ENCODE data around the gene ARCN1.

Gene ARCN1

DNA sequence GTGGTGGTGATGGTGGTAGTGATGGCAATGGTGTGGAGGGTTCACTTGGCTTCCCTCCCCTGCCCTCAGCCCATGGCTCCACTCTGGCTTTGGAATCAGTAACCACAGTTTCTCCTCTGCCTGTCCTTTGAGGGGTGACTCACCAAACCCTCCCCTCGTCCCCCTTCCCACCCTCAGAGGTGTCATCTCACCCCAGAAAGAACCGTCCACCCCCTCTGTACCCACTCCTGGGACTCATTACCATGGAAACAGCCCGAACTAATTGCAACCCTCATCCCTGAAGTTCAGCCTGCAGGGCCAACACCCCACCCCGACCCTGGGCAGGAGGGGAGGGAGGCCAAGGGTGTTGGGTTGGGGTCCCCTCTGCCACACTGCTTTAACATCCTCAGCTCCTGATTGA, 61.8 kb downstream of the ARCN1 start:
- Histone ChIP-seq H3K9ac (ENCODE audit: low read length in 5 of 5) (peak overlapping the region in 4 of 5 donors; percentile 18 to 56 (median 50)), H3K27me3 (ENCODE audit: control insufficient read depth in 5 of 5, insufficient read depth in 4 of 5, low read length in 5 of 5) (no peaks in the 10 kb centered on the region), H3K9me3 (ENCODE audit: control insufficient read depth in 5 of 5, low read length in 5 of 5) (no peaks in the 10 kb centered on the region), H3K27ac (ENCODE audit: low read depth, low read length) (peak overlapping the region; percentile 80), H3K4me1 (ENCODE audit: control insufficient read depth in 5 of 5, insufficient read depth in 5 of 5, low read length in 5 of 5) (peaks cover 22 to 99% (median 85%) of the 10 kb centered on the region in 5 donors), H3K36me3 (ENCODE audit: control insufficient read depth in 5 of 5, insufficient read depth in 5 of 5, low read length in 5 of 5) (peaks cover 4 to 96% (median 92%) of the 10 kb centered on the region in 5 donors), H3K4me3 (ENCODE audit: low read depth in 1 of 5, low read length in 5 of 5) (peak overlapping the region in 1 of 5 donors; percentile 40)

- no peaks in the 10 kb centered on the region for H3K9me3 ChIP-seq (ENCODE audit: control insufficient read depth in 5 of 5, low read length in 5 of 5)
- peak overlapping the region in 1 of 5 donors; percentile 40 for H3K4me3 ChIP-seq (ENCODE audit: low read depth in 1 of 5, low read length in 5 of 5)
- peaks cover 22 to 96% (median 79%) of the 10 kb centered on the region in 5 donors for H3K4me1 ChIP-seq (ENCODE audit: control insufficient read depth in 5 of 5, insufficient read depth in 5 of 5, low read length in 5 of 5)
- peak overlapping the region in 4 of 5 donors; percentile 18 to 56 (median 50) for H3K9ac ChIP-seq (ENCODE audit: low read length in 5 of 5)
- H3K36me3 ChIP-seq (ENCODE audit: control insufficient read depth in 5 of 5, insufficient read depth in 5 of 5, low read length in 5 of 5) = peaks cover 4 to 96% (median 92%) of the 10 kb centered on the region in 5 donors
- peak overlapping the region; percentile 80 for H3K27ac ChIP-seq (ENCODE audit: low read depth, low read length)
- no peaks in the 10 kb centered on the region for H3K27me3 ChIP-seq (ENCODE audit: control insufficient read depth in 5 of 5, insufficient read depth in 4 of 5, low read length in 5 of 5)
Observed at GRCh38 chr11:118634431-118635236, 62.4 kb downstream of the ARCN1 start.

- no peaks in the 10 kb centered on the region for H3K9me3 ChIP-seq (ENCODE audit: control insufficient read depth in 5 of 5, low read length in 5 of 5)
- no peaks in the 10 kb centered on the region for H3K27me3 ChIP-seq (ENCODE audit: control insufficient read depth in 5 of 5, insufficient read depth in 4 of 5, low read length in 5 of 5)
- H3K9ac ChIP-seq (ENCODE audit: low read length in 5 of 5) = no peak overlapping the region
- peak overlapping the region; percentile 80 for H3K27ac ChIP-seq (ENCODE audit: low read depth, low read length)
- H3K36me3 ChIP-seq (ENCODE audit: control insufficient read depth in 5 of 5, insufficient read depth in 5 of 5, low read length in 5 of 5) = peaks cover 4 to 96% (median 92%) of the 10 kb centered on the region in 5 donors
- H3K4me1 ChIP-seq (ENCODE audit: control insufficient read depth in 5 of 5, insufficient read depth in 5 of 5, low read length in 5 of 5) = peaks cover 22 to 94% (median 79%) of the 10 kb centered on the region in 5 donors
- H3K4me3 ChIP-seq (ENCODE audit: low read depth in 1 of 5, low read length in 5 of 5) = no peak overlapping the region
Observed at GRCh38 chr11:118635237-118635591, 63.0 kb downstream of the ARCN1 start.

- Histone ChIP-seq H3K27me3 (ENCODE audit: control insufficient read depth in 5 of 5, insufficient read depth in 4 of 5, low read length in 5 of 5) (no peaks in the 10 kb centered on the region), H3K9ac (ENCODE audit: low read length in 5 of 5) (peak overlapping the region in 2 of 5 donors; percentile 32 to 50), H3K4me3 (ENCODE audit: low read depth in 1 of 5, low read length in 5 of 5) (no peak overlapping the region), H3K27ac (ENCODE audit: low read depth, low read length) (peak overlapping the region; percentile 80), H3K36me3 (ENCODE audit: control insufficient read depth in 5 of 5, insufficient read depth in 5 of 5, low read length in 5 of 5) (peaks cover 4 to 96% (median 92%) of the 10 kb centered on the region in 5 donors), H3K4me1 (ENCODE audit: control insufficient read depth in 5 of 5, insufficient read depth in 5 of 5, low read length in 5 of 5) (peaks cover 22 to 94% (median 79%) of the 10 kb centered on the region in 5 donors), H3K9me3 (ENCODE audit: control insufficient read depth in 5 of 5, low read length in 5 of 5) (no peaks in the 10 kb centered on the region)
Observed at GRCh38 chr11:118635642-118636041, 63.4 kb downstream of the ARCN1 start.

DNA sequence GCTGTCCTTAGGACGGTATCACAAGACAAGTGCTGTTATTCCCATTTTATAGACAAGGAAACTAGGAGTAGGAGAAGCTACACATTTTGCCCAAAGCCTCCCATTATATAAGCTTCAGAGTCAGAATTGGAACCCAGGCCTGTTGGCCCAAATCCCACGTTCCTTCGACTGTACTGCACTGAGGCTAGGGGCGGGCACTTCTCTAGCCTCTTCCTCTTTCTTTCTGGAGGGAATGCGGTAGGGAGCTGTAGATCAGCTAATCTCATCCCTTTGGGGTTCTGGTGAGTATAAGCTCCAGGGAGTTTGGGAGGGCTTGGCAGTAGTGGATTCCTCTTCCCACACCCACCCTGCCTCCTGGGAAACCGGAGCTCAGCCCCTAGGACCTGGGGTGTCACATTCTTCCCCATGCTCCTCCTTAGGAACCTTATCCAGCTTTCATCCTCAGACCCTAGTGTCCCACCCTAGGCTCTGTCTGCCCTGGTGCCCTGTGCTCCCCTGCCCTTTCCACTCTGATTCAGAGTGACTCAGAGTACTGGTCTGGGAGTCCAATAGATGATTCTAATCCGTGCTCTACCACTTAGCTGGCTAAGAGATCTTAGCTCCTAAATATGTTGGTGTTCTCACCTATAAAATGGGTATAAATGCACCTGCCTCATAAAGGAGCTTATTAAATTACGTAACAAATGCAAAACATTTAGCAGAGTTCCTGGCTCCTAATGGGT, 64.5 kb downstream of the ARCN1 start:
- Histone ChIP-seq H3K4me1 (ENCODE audit: control insufficient read depth in 5 of 5, insufficient read depth in 5 of 5, low read length in 5 of 5) (peaks cover 22 to 95% (median 86%) of the 10 kb centered on the region in 5 donors), H3K27ac (ENCODE audit: low read depth, low read length) (peak overlapping the region; percentile 80), H3K36me3 (ENCODE audit: control insufficient read depth in 5 of 5, insufficient read depth in 5 of 5, low read length in 5 of 5) (peaks cover 4 to 96% (median 92%) of the 10 kb centered on the region in 5 donors), H3K27me3 (ENCODE audit: control insufficient read depth in 5 of 5, insufficient read depth in 4 of 5, low read length in 5 of 5) (no peaks in the 10 kb centered on the region), H3K9ac (ENCODE audit: low read length in 5 of 5) (peak overlapping the region in 4 of 5 donors; percentile 8 to 32 (median 15)), H3K4me3 (ENCODE audit: low read depth in 1 of 5, low read length in 5 of 5) (no peak overlapping the region), H3K9me3 (ENCODE audit: control insufficient read depth in 5 of 5, low read length in 5 of 5) (no peaks in the 10 kb centered on the region)

DNA sequence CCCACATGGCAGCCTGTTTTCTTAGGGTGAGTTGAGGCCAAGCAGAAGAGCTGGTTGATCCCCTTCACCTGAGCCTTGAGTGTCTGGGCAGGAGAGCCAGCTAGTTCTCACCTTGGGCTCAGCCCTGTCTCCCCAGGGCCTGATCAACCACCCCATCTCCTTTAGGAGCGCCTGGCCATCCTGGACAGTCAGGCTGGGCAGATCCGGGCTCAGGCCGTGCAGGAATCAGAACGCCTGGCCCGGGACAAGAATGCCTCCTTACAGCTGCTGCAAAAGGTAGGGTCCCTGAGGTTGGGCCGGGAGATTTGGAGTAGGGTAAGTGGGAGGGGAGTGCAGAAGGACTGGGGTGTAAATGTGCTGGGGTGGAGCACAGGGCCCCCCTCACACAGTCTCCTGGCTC, 66.5 kb downstream of the ARCN1 start:
- Histone ChIP-seq H3K4me1 (ENCODE audit: control insufficient read depth in 5 of 5, insufficient read depth in 5 of 5, low read length in 5 of 5) (peaks cover 21 to 95% (median 85%) of the 10 kb centered on the region in 5 donors), H3K27ac (ENCODE audit: low read depth, low read length) (peak overlapping the region; percentile 80)

GRCh38 chr11:118639899-118640298, 67.7 kb downstream of the ARCN1 start:
- Histone ChIP-seq H3K27me3 (ENCODE audit: control insufficient read depth in 5 of 5, insufficient read depth in 4 of 5, low read length in 5 of 5) (no peaks in the 10 kb centered on the region), H3K27ac (ENCODE audit: low read depth, low read length) (peak overlapping the region; percentile 91), H3K4me1 (ENCODE audit: control insufficient read depth in 5 of 5, insufficient read depth in 5 of 5, low read length in 5 of 5) (peaks cover 19 to 95% (median 86%) of the 10 kb centered on the region in 5 donors), H3K9me3 (ENCODE audit: control insufficient read depth in 5 of 5, low read length in 5 of 5) (no peaks in the 10 kb centered on the region), H3K4me3 (ENCODE audit: low read depth in 1 of 5, low read length in 5 of 5) (no peak overlapping the region), H3K36me3 (ENCODE audit: control insufficient read depth in 5 of 5, insufficient read depth in 5 of 5, low read length in 5 of 5) (peaks cover 4 to 100% (median 98%) of the 10 kb centered on the region in 5 donors), H3K9ac (ENCODE audit: low read length in 5 of 5) (no peak overlapping the region)

More for the DNA sequence above, 66.5 kb downstream of the ARCN1 start:
- H3K9ac ChIP-seq (ENCODE audit: low read length in 5 of 5) = peak overlapping the region in 2 of 5 donors; percentile 17 to 28
- H3K27me3 ChIP-seq (ENCODE audit: control insufficient read depth in 5 of 5, insufficient read depth in 4 of 5, low read length in 5 of 5) = no peaks in the 10 kb centered on the region
- H3K4me3 ChIP-seq (ENCODE audit: low read depth in 1 of 5, low read length in 5 of 5) = no peak overlapping the region
- H3K9me3 ChIP-seq (ENCODE audit: control insufficient read depth in 5 of 5, low read length in 5 of 5) = no peaks in the 10 kb centered on the region
- H3K36me3 ChIP-seq (ENCODE audit: control insufficient read depth in 5 of 5, insufficient read depth in 5 of 5, low read length in 5 of 5) = peaks cover 4 to 96% (median 92%) of the 10 kb centered on the region in 5 donors

DNA sequence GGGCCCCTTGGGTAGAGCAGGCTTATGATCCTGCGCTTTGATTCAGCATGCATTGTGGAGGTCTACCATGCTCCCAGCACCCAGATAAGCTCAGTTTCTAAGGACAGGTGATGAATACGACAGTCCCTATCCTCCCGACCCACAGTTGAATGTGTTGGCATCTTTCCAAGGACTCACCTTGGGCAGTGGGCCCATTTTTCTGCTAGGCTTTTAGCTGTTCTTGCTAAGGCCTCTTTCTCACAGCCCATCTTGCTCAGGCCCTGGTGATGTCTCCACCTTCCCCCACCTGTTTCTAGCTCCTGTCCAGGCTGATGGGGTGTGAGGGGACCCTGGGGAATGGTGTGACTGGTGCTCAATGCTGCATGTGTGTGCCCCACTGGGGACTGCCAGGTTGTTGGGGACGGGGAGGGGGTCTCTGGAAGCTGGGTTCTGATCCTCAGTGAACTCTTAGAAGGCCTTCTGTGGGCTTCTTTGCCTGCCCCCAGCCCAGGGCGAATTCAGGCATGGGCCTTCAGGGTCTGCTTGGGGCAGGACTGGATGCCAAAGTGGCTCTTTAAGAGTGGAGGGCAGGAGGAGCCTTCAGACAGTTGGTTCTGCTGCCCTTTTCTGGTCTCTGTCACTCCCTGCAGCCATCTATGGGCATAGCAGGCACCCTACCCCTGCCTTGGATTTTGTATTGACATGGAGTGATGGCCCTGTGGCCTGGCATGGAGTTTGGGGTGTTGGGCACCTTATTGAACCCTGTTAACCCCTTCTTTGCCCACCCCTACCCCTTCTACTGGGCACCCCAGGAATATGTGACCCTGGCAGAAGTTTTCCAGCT, 68.3 kb downstream of the ARCN1 start:
- no peak overlapping the region for H3K9ac ChIP-seq (ENCODE audit: low read length in 5 of 5)
- H3K4me1 ChIP-seq (ENCODE audit: control insufficient read depth in 5 of 5, insufficient read depth in 5 of 5, low read length in 5 of 5) = peaks cover 24 to 95% (median 86%) of the 10 kb centered on the region in 5 donors
- no peak overlapping the region for H3K4me3 ChIP-seq (ENCODE audit: low read depth in 1 of 5, low read length in 5 of 5)
- H3K36me3 ChIP-seq (ENCODE audit: control insufficient read depth in 5 of 5, insufficient read depth in 5 of 5, low read length in 5 of 5) = peaks cover 4 to 100% (median 98%) of the 10 kb centered on the region in 5 donors
- H3K9me3 ChIP-seq (ENCODE audit: control insufficient read depth in 5 of 5, low read length in 5 of 5) = no peaks in the 10 kb centered on the region
- peak overlapping the region; percentile 91 for H3K27ac ChIP-seq (ENCODE audit: low read depth, low read length)
- no peaks in the 10 kb centered on the region for H3K27me3 ChIP-seq (ENCODE audit: control insufficient read depth in 5 of 5, insufficient read depth in 4 of 5, low read length in 5 of 5)

GRCh38 chr11:118641397-118642019, 69.3 kb downstream of the ARCN1 start:
- peaks cover 4 to 98% (median 91%) of the 10 kb centered on the region in 5 donors for H3K36me3 ChIP-seq (ENCODE audit: control insufficient read depth in 5 of 5, insufficient read depth in 5 of 5, low read length in 5 of 5)

More at GRCh38 chr11:118641397-118642019, 69.3 kb downstream of the ARCN1 start:
- Histone ChIP-seq H3K9ac (ENCODE audit: low read length in 5 of 5) (peak overlapping the region in 1 of 5 donors; percentile 2), H3K4me1 (ENCODE audit: control insufficient read depth in 5 of 5, insufficient read depth in 5 of 5, low read length in 5 of 5) (peaks cover 21 to 95% (median 84%) of the 10 kb centered on the region in 5 donors), H3K9me3 (ENCODE audit: control insufficient read depth in 5 of 5, low read length in 5 of 5) (no peaks in the 10 kb centered on the region), H3K27me3 (ENCODE audit: control insufficient read depth in 5 of 5, insufficient read depth in 4 of 5, low read length in 5 of 5) (no peaks in the 10 kb centered on the region), H3K27ac (ENCODE audit: low read depth, low read length) (peak overlapping the region; percentile 91), H3K4me3 (ENCODE audit: low read depth in 1 of 5, low read length in 5 of 5) (no peak overlapping the region)

All from subcutaneous abdominal adipose tissue (tissue), 5 donors.